Stomach (tissue), 9 donors: ENCODE data around the gene SIRT2. TPM values are rescaled to one million over a fixed set of nuclear protein-coding genes. Genes with fewer than 3 reads are reported as not detected.
"Not testable (repeated sequence)": the region's sequence is repeated elsewhere in the genome, so short reads cannot be mapped to it uniquely, and the experiment has no call there.

Experiments
- DNase-seq, 2 donors: peaks; one replicate each; pipeline versions ENCODE4 v3.0.0 to v3.0.0-alpha.2; 2013 to 2019
- H3K27ac ChIP-seq, 5 donors: fragments of 200-600 bp in 4 of 5; sonication (generic) in 4 of 5; one replicate each; pipeline ENCODE4 v1.5.1; 2013 to 2019; ENCODE audit warnings: mild to moderate bottlenecking in 1 of 5, moderate library complexity in 1 of 5
- H3K27me3 ChIP-seq, 3 donors: fragments of 200-600 bp; sonication (generic); one replicate each; pipeline ENCODE4 v1.5.1; 2017 to 2019; ENCODE audit warnings: mixed run types in 1 of 3
- H3K36me3 ChIP-seq, 4 donors: fragments of 200-600 bp; sonication (generic); 1 replicate in 3 of 4; 2 replicates in 1 of 4; pipeline ENCODE4 v1.5.1; 2016 to 2019
- H3K4me1 ChIP-seq, 4 donors: fragments of 200-600 bp; sonication (generic); one replicate each; pipeline ENCODE4 v1.5.1; 2016 to 2019
- H3K4me3 ChIP-seq, 4 donors: fragments of 200-600 bp; sonication (generic) in 3 of 4; one replicate each; pipeline ENCODE4 v1.5.1; 2016 to 2019; ENCODE audit warnings: mild to moderate bottlenecking in 1 of 4
- H3K9me3 ChIP-seq, 4 donors: fragments of 200-600 bp; sonication (generic); one replicate each; pipeline ENCODE4 v1.5.1; 2016 to 2019
- EP300 ChIP-seq: sonication (generic); formaldehyde crosslinking; IDR thresholded peaks from one replicate; pipeline ENCODE4 v1.6.1; 2017; ENCODE audit warnings: antibody characterized with exemption
- POLR2A ChIP-seq, 4 donors: fragments of 450-650 bp; IDR thresholded peaks; one replicate each; pipeline ENCODE4 v1.6.1; 2016; ENCODE audit warnings: antibody characterized with exemption in 4 of 4, control low read depth in 2 of 4, mild to moderate bottlenecking in 1 of 4, moderate library complexity in 1 of 4
- POLR2AphosphoS5 ChIP-seq, 3 donors: sonication (generic); formaldehyde crosslinking; IDR thresholded peaks; one replicate each; pipeline ENCODE4 v1.6.1; 2016; ENCODE audit warnings: antibody characterized with exemption in 3 of 3
- WGBS, 5 donors: extraction: QIAGEN DNeasy Blood & Tissue Kit in 3 of 5; methylation state at CpG; one replicate each; pipeline versions ENCODE4 v1.1.5 to v1.1.7; 2013 to 2018; 5-methylcytosine and 5-hydroxymethylcytosine counted together
- intact Hi-C: fragments of 100-400 bp; cut with DNase I; formaldehyde crosslinking; loops from one replicate; pipeline ENCODE4 v1.15.1; 2023; ENCODE audit warnings: low total_unique reads
- polyA plus RNA-seq, 3 donors: library from polyadenylated mRNA; stranded (reverse); fragments of 200-250 nt; gene quantifications; one replicate each; pipeline ENCODE4 v1.2.3, GENCODE V29; 2013
- total RNA-seq, 5 donors: library from RNA; depleted of rRNA; stranded (reverse); fragments of >200 nt; gene quantifications; one replicate each; pipeline versions ENCODE4 v1.1.0 to v1.2.3, GENCODE V29; 2014 to 2016
- TF ChIP-seq, protein P1 (sequence below), 7 experiments: fragments of 450-650 bp in 4 of 7; fragments of 200-600 bp in 3 of 7; sonication (generic) in 3 of 7; IDR thresholded peaks; one replicate each; pipeline ENCODE4 v1.5.1; 2016 to 2019; ENCODE audit warnings: antibody characterized with exemption in 7 of 7, control low read depth in 2 of 7, mild to moderate bottlenecking in 1 of 7
- donor health status: healthy with polysubstance abuse.
- donor health status: Bipolar disorder and iron deficiency.
- donor health status: healthy.

SIRT2 gene
- total and polyA plus RNA-seq, 8 donors: 21.1 to 764 (median 34.3) TPM

GRCh38 chr19:38877781-38878574, 21.4 kb downstream of the SIRT2 start, which contains the start of gene RINL:
TSS of gene RINL (minus strand) at chr19:38878275. CDS start at chr19:38876742, 1,533 bp downstream.
- Histone ChIP-seq H3K4me1 (peaks cover 4 to 21% (median 13%) of the 10 kb centered on the region in 4 donors), H3K36me3 (peaks cover 10 to 44% (median 41%) of the 10 kb centered on the region in 4 donors), H3K27me3 (no peaks in the 10 kb centered on the region), H3K4me3 (peak within 1 kb of the TSS; percentile 5 to 28 (median 22)), H3K27ac (peak within 1 kb of the TSS; percentile 73 to 84 (median 81)), H3K9me3 (no peaks in the 10 kb centered on the region)
- 15 to 36% (median 23%) methylated on average over 11 of the region's 11 CpGs for WGBS, 5 donors
- DNase-seq: peak; percentile 46 to 86
- intact Hi-C loops: no loop called here
- no peak for TF ChIP-seq POLR2AphosphoS5 (IDR thresholded peaks at IDR 0.05)

- no peak for DNase-seq
- Histone ChIP-seq H3K9me3 (no peaks in the 10 kb centered on the region), H3K27me3 (no peaks in the 10 kb centered on the region), H3K36me3 (peaks cover 5 to 24% (median 19%) of the 10 kb centered on the region in 4 donors), H3K27ac (no peak overlapping the region), H3K4me3 (no peak overlapping the region), H3K4me1 (peaks cover 4 to 21% (median 13%) of the 10 kb centered on the region in 4 donors)
- WGBS, 5 donors: 71 to 85% (median 81%) methylated on average over 6 of the region's 6 CpGs
- intact Hi-C loops: no loop called here
- TF ChIP-seq EP300: no peak
Observed at GRCh38 chr19:38875656-38876395, 23.6 kb downstream of the SIRT2 start.

- H3K36me3 ChIP-seq, H3K27me3 ChIP-seq, DNase-seq, H3K27ac ChIP-seq, H3K9me3 ChIP-seq, intact Hi-C loops, H3K4me3 ChIP-seq: not testable (repeated sequence)
- 81 to 96% (median 93%) methylated on average over 10 of the region's 10 CpGs for WGBS, 5 donors
- H3K4me1 ChIP-seq: peaks cover 11 to 36% (median 25%) of the 10 kb centered on the region in 4 donors
Observed at GRCh38 chr19:38873400-38873799, 26.0 kb downstream of the SIRT2 start.

DNA sequence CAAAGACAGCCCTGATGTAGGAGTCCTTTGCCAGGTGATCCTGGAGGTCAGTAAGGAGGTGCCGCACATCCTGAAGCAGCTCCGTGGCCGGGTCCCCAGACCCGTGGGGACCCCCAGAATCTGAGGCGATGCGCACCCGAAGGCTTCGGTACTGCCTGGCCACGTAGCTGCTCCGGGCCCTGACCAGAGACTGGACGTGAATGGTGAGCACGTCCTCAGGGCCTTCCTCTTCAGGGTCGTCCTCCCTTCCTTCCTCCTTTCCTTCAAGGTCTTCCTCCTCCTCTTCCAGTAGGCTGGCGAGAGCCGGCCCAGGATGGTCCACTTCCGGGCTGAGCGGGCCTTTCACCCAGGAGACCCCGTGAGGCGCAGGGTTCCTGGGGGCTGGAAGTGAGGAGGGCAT, 28.8 kb downstream of the SIRT2 start:
- no peaks in the 10 kb centered on the region for H3K36me3 ChIP-seq
- 86 to 95% (median 90%) methylated on average over 17 to 19 of the region's 19 CpGs for WGBS, 5 donors
- H3K4me3 ChIP-seq: peak overlapping the region in 1 of 4 donors; percentile 56
- TF ChIP-seq POLR2AphosphoS5 (IDR thresholded peaks at IDR 0.05) (no peak), EP300 (no peak), POLR2A (IDR thresholded peaks at IDR 0.05) (no peak)
- TF ChIP-seq, protein P1, sequence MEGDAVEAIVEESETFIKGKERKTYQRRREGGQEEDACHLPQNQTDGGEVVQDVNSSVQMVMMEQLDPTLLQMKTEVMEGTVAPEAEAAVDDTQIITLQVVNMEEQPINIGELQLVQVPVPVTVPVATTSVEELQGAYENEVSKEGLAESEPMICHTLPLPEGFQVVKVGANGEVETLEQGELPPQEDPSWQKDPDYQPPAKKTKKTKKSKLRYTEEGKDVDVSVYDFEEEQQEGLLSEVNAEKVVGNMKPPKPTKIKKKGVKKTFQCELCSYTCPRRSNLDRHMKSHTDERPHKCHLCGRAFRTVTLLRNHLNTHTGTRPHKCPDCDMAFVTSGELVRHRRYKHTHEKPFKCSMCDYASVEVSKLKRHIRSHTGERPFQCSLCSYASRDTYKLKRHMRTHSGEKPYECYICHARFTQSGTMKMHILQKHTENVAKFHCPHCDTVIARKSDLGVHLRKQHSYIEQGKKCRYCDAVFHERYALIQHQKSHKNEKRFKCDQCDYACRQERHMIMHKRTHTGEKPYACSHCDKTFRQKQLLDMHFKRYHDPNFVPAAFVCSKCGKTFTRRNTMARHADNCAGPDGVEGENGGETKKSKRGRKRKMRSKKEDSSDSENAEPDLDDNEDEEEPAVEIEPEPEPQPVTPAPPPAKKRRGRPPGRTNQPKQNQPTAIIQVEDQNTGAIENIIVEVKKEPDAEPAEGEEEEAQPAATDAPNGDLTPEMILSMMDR (IDR thresholded peaks at IDR 0.05): no peak
- DNase-seq: no peak
- peak overlapping the region in 3 of 5 donors; percentile 28 to 74 (median 64) for H3K27ac ChIP-seq
- H3K4me1 ChIP-seq: peaks cover 8 to 29% (median 21%) of the 10 kb centered on the region in 4 donors
- intact Hi-C loops: no loop called here
- H3K9me3 ChIP-seq: no peaks in the 10 kb centered on the region
- no peaks in the 10 kb centered on the region for H3K27me3 ChIP-seq

DNA sequence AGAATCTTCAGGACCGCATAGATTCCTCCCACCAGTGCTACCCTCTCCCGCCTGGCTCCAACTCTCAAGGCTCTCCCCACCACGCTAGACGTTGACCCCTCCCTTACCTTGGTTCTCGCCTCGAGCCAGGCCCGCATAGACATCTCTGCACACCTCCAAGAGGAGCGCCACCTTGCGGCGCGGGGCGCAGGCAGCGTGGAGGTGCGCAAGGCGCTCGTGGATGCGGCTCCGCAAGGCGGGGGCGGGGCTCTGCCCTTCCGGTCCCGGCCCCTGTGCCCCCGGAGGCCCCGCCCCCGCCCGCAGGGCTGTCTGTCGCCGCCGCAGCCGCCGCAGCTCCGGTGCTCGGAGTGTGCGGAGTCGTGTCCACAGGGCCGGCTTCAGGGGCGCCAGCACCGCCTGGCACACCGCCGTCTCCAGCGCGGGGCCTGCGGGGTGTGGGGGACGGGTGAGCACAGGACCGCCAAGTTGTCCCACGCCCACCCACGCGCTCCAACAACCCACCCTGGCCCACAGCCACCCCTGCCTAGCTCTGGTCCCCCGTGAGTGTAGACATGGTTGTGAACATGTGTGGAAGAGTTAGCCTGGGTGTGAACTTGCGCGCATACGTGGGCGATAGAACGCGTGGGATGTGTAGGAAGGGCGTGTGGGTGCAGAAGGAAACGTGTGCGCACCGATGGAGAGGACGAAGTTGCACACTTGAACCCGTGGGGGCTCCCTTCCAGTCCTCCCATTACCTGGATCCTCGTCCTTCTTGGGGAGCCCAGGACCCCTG, 29.4 kb downstream of the SIRT2 start:
- peak overlapping the region; percentile 28 to 74 (median 64) for H3K27ac ChIP-seq

More for the DNA sequence above, 29.4 kb downstream of the SIRT2 start:
- no peaks in the 10 kb centered on the region for H3K9me3 ChIP-seq
- intact Hi-C loops: no loop called here
- TF ChIP-seq, protein P1 (IDR thresholded peaks at IDR 0.05): peak in 5 of 7 experiments; percentile 74 to 94 (median 82)
- TF ChIP-seq EP300 (no peak), POLR2A (IDR thresholded peaks at IDR 0.05) (no peak), POLR2AphosphoS5 (IDR thresholded peaks at IDR 0.05) (peak; percentile 43 to 88 (median 77))
- 19 to 60% (median 20%) methylated on average over 19 to 62 of the region's 62 CpGs for WGBS, 5 donors
- H3K4me3 ChIP-seq: peak overlapping the region; percentile 47 to 56 (median 48)
- DNase-seq: peak; percentile 95 to 96
- H3K36me3 ChIP-seq: no peaks in the 10 kb centered on the region
- peaks cover 8 to 35% (median 26%) of the 10 kb centered on the region in 4 donors for H3K4me1 ChIP-seq
- no peaks in the 10 kb centered on the region for H3K27me3 ChIP-seq
